Kasumi-1 (cell line): ENCODE data around the gene PDLIM5.
"Not testable (repeated sequence)": the region's sequence is repeated elsewhere in the genome, so short reads cannot be mapped to it uniquely, and the experiment has no call there.

ENCODE experiments used
- DNase-seq, 2 experiments: peaks; one replicate each; lab custom pipeline; 2025; lab: John Stamatoyannopoulos, UW

The PDLIM5 gene

GRCh38 chr4:94528792-94529451, 77.2 kb downstream of the PDLIM5 start:
- DNase-seq, result no peak

- no peak for DNase-seq
Measured at GRCh38 chr4:94530073-94530472, 78.3 kb downstream of the PDLIM5 start.

DNA sequence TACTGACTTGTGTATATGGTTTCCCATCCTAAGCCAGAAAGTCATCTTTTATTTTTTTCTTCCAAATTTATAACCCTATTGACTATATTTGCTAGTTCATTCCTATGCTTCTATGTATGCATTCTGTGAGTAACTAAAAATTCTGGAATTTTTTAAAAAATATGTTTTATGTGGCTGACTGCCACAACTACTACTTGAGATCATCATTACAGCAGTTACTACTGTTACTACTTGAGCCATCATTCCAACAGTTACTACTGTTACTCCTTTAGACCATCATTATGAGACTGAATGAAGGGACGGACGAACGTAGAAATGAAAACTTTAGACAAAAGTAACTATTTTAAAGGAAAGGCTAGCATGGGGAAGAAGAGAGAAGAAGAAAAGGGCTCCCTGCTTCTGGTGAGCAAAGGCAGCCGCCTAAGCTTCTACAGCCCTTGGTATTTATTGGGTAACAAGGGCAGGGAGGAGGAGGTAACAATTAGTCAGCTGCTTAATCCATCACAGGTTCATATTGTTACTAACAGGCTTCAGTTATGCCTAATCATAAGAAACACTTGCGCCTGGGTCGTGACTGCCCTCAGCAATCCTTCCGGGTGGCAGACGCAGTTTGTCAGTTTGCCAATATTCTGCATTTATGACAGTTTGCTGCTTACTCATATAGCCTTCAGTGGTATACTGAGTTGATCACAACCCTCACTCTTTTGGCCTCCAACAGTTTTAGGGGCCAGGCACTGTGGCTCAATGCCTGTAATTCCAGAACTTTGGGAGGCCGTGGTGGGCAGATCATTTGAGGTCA, 80.4 kb downstream of the PDLIM5 start:
- no peak for DNase-seq

GRCh38 chr4:94533405-94534223, 81.9 kb downstream of the PDLIM5 start:
- DNase-seq, result no peak

DNA sequence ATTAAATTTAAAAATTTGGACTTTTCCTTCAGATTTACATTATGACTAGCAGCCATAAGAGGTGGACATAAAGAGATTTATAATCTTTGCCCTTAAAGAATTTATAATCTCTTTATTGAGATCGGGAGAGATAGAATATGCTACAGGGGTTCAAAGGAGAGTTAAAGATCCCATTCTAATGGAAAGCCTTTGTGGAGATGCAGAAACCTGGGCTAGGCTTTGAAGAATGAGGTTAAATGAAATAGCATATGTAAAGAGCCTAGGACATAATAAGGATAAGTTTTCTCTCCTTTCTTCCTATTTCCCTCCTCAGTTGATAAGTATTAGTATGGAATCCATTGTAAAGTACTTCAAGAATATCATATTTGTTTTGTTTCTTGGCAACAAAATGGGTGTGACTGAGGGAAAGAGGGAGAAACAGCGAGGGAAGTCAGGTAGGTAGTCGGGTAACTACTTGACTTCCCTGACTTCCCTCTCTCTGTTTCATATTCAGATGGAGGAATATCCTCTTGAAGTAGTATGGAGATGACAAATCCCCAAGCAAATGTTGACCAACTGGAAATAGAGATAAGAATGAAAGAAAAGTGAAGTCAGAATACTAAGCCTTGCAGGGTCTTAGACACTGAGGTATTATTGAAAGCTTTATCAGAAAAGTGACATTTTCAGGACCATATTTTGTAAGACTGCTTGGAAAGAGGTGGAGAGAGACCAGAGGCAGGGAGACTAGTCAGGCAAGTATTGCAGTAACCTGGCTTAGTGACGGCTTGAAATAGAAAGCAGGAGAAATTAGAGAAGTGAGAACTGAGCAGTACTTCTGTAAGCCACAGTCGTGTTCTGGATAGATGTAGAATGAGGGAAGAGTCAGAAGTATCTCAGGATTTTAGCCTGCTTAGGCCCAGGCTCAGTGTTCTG, 82.9 kb downstream of the PDLIM5 start:
- DNase-seq, result peak; percentile 63 to 70

- no peak for DNase-seq
Measured at GRCh38 chr4:94536049-94536448, 84.3 kb downstream of the PDLIM5 start.

DNA sequence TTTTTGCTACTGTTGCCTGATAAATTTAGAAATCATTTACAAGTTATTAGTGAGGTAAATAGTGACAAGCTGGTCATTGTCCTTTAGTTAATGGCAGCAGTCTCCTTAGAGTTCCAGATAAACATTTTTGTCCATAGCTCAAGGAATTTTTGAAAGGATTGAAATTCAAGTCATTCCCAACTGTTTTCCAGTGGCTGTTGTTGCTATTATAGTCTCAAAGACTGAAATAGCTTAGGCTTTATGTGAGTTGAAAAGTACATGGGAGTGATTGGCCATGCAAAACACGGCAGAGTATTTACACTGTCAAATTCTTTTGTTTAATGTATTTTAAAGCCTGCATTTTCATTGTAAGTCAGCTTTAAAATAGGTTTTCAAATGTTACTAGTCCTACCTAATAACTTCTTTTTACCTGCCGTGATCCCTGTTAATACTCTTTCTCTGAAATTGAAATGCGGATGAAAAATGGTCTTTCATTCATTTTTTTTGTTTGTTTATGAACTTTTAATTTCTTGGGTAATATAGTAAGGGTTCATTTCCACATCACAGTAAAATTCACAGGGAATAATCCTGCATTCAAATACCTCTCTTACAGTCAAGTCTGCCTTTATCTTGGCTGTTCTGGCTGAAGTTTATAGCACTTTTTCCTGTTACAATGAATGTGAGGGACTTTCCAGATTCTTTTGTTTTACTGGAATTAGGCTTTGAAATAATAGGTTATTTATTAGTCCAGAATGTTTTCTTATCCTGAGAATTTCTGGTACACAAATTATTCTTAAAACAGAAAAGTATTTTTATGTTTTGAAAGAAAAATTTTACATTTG, 85.1 kb downstream of the PDLIM5 start:
- no peak for DNase-seq

GRCh38 chr4:94537921-94538628, 86.3 kb downstream of the PDLIM5 start:
- no peak for DNase-seq

DNA sequence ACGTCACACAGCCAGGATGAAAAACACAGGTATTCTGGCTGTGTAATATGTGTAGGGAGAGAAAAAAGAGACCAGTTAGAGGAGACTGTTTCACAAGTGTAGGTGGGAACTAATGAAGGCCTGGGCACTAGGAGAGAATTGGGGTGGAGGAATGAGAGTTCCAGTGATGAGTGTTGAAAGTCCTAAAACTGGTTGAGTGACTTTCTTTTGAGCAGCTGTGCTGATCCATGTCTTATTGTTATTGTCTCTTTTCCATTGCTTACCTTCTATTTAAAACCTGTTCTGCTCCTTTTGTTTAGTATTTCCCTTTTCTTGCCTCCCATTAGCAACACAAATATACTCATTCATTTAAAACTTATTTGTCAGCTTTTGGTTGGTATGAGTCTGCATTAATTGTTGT, 88.7 kb downstream of the PDLIM5 start:
- no peak for DNase-seq

- DNase-seq, result no peak
Measured at GRCh38 chr4:94544811-94545210, 93.1 kb downstream of the PDLIM5 start.

DNA sequence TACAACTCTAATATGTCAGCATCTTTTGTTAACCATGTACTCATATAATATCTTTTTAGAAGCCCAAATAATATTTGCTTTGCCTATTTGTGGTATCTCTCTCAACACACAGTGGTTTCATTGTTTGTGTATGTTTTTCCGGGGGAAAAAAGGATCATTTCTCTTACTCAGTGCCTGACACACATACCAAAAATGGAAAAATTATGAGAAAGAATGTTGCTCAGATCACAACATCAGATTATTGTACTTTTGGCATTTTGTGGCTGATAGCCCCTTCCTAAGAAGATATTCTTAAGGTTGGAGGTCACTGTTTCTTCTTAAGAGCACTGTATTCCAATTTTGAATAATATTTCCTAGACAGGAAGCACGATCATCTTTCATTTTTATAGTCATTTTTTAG, 93.6 kb downstream of the PDLIM5 start:
- no peak for DNase-seq

DNA sequence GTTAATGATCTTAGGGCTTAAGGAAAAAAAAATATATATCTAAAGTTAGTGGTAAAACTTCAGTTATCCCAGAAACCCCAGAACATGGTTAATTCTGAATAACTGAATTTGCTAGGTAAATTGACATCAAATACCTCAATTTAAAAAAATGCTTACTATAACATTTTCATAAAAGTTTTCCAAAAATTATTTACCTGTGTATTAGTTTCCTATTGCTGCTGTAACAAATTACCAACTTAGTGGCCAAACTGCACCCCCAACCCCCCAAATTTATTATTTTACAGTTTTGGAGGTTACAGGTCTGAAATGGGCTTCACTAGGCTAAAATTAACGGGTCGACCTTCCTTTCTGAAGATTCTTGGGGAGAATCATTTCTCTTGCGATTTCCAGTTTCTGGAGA, 95.2 kb downstream of the PDLIM5 start:
- DNase-seq, result no peak

GRCh38 chr4:94548571-94548970, 96.8 kb downstream of the PDLIM5 start:
- DNase-seq, result peak; percentile 14 to 35

DNA sequence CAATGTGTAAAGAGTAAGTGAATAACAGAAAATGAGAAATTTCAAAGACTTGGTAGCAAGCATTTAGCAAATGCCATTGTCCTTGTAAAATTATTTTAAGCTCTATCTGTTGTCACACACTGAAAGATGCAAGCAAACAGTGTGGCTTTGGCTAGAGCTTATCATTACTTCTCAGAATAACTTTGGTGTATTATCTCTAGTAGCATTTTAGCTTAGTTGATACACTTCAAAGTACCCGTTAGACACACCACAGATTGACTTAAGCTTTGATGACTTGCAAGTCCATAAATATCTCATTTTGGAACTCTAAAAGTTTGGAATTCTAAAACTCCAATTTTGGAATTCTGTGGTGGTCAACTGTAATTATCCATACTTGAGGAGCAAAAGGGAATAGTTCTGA, 98.6 kb downstream of the PDLIM5 start:
- no peak for DNase-seq

DNA sequence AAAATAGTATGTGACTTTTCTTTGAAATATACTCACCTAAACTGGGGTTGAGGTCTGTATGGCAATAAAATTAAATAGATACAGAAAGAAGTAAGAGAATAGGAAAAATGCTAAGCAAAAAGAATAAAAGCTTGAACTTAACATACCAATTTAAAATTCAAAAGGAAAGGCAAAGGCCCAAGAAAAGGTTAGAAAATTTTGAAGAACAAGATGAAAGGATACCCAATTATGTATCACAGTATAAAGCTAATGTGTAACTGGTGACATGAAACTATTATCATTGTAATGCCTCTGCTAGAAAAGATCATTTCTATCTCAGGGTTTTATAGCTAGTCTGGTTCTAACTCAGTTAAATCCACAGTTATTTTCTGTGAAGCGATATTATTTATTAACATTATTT, 99.1 kb downstream of the PDLIM5 start:
- DNase-seq, result no peak

DNA sequence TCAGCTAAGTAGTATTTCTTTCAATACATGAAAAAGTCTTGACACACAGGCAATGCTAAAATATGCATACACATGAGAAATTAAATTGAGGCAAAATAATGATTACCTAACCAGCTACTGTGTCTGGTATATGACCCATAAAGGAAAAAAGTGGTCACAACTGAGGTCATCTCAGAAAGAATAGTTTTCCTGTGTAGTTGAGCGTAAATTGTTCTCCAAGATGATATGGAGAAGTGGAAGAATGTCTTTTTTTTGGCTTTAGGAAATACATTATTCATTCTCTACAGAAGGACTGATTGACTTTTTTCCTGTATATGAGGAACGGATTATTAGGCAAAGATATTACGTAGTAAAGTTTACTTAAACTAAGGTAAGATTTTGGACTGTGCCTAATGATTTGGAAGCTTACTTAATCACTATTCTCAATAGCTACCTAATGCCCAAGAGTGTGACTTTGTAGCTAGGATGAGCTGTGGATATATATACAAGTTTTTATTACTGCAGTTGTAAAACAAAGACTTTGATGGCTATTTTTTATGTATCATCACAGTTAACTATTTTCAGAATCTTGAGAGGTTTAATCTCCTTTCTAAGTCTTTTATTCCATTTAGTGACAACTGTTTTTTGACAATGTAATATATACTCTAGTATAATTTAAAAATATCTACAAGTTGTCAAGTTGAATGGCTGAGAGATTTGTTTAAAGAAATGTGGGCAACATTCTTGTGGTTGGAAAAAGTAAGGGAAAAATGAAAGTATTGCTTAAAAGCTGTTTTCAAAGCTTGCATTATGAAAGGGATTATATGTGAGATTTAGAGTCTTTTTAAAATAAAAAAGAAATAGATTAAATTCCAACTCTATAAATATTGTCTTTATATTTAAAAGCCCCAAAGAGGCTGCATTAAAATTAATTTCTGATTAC, 100.2 kb downstream of the PDLIM5 start:
- no peak for DNase-seq

DNA sequence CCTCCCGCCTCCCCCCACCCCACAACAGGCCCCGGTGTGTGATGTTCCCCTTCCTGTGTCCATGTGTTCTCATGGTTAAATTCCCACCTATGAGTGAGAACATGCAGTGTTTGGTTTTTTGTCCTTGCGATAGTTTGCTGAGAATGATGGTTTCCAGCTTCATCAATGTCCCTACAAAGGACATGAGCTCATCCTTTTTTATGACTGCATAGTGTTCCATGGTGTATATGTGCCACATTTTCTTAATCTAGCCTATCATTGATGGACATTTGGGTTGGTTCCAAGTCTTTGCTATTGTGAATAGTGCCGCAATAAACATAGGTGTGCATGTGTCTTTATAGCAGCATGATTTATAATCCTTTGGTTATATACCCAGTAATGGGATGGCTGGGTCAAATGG, 104.3 kb downstream of the PDLIM5 start:
- not testable (repeated sequence) for DNase-seq

DNA sequence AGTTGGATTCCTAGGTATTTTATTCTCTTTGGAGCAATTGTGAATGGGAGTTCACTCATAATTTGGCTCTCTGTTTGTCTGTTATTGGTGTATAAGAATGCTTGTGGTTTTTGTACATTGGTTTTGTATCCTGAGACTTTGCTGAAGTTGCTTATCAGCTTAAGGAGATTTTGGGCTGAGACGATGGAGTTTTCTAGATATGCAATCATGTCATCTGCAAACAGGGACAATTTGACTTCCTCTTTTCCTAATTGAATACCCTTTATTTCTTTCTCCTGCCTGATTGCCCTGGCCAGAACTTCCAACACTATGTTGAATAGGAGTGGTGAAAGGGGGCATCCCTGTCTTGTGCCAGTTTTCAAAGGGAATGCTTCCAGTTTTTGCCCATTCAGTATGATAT, 105.9 kb downstream of the PDLIM5 start:
- DNase-seq, result not testable (repeated sequence)

- DNase-seq, result no peak
Measured at GRCh38 chr4:94558392-94558904, 106.7 kb downstream of the PDLIM5 start.
